Measurements from ENCODE around the gene TAOK2.

- TF ChIP-seq POLR2A (IDR thresholded peaks at IDR 0.05) (no peak), CTCF (IDR thresholded peaks at IDR 0.05 in 4 of 5, conservative IDR thresholded peaks at IDR 0.05 in 1 of 5) (no peak)
Measured at GRCh38 chr16:29986931-29987330, 13.3 kb downstream of the TAOK2 start.

Measured in gastrocnemius medialis (tissue), 4 donors.